Suprapubic skin (tissue), 4 donors: ENCODE results near the gene MCF2L2. TPM values are rescaled to one million over a fixed set of nuclear protein-coding genes. Genes with fewer than 3 reads are reported as not detected.
A peak's percentile ranks its signal among the peaks of the same experiment; 100 is the strongest.

Source experiments
- DNase-seq, 2 donors: peaks; one replicate each; pipeline ENCODE4 v3.0.0-alpha.2; 2019; ENCODE audit warnings: low spot score in 2 of 2
- H3K27ac ChIP-seq: fragments of 200-600 bp; sonication (generic); one replicate; pipeline ENCODE4 v1.5.1; 2019
- H3K27me3 ChIP-seq: fragments of 200-600 bp; sonication (generic); one replicate; pipeline ENCODE4 v1.5.1; 2019
- H3K36me3 ChIP-seq: fragments of 200-600 bp; sonication (generic); one replicate; pipeline ENCODE4 v1.5.1; 2019
- H3K4me1 ChIP-seq: fragments of 200-600 bp; sonication (generic); one replicate; pipeline ENCODE4 v1.5.1; 2019
- H3K4me3 ChIP-seq: fragments of 200-600 bp; sonication (generic); one replicate; pipeline ENCODE4 v1.5.1; 2019; ENCODE audit warnings: mild to moderate bottlenecking
- H3K9me3 ChIP-seq: fragments of 200-600 bp; sonication (generic); one replicate; pipeline ENCODE4 v1.5.1; 2019
- CTCF ChIP-seq, 2 donors: fragments of 200-600 bp in 1 of 2; fragments of 450-650 bp in 1 of 2; sonication (generic) in 1 of 2; IDR thresholded peaks; one replicate each; pipeline ENCODE4 v1.5.1; 2016 to 2019; ENCODE audit warnings: antibody characterized with exemption in 2 of 2, mild to moderate bottlenecking in 1 of 2, moderate library complexity in 1 of 2
- EP300 ChIP-seq: sonication (generic); formaldehyde crosslinking; IDR thresholded peaks from one replicate; pipeline ENCODE4 v1.6.1; 2017; ENCODE audit warnings: antibody characterized with exemption
- POLR2A ChIP-seq, 2 donors: fragments of 450-650 bp; IDR thresholded peaks; one replicate each; pipeline ENCODE4 v1.6.1; 2017; ENCODE audit warnings: antibody characterized with exemption in 2 of 2, mild to moderate bottlenecking in 2 of 2, moderate library complexity in 2 of 2
- POLR2AphosphoS5 ChIP-seq, 3 donors: sonication (generic); formaldehyde crosslinking; IDR thresholded peaks; one replicate each; pipeline ENCODE4 v1.6.1; 2017; ENCODE audit warnings: antibody characterized with exemption in 3 of 3
- WGBS: methylation state at CpG from one replicate; pipeline ENCODE4 v1.1.5; 2018; 5-methylcytosine and 5-hydroxymethylcytosine counted together
- total RNA-seq, 4 donors: library from RNA; depleted of rRNA; stranded (reverse); fragments of >200 nt; gene quantifications; one replicate each; pipeline ENCODE4 v1.1.0, GENCODE V29; 2016

The MCF2L2 gene
- total RNA-seq, 4 donors from 2014 or later: 0.36 to 2.2 (median 0.64) TPM

- Histone ChIP-seq H3K9me3 (no peaks in the 10 kb centered on the region), H3K27ac (no peak overlapping the region), H3K4me3 (no peak overlapping the region), H3K4me1 (peaks cover 43% of the 10 kb centered on the region), H3K27me3 (no peaks in the 10 kb centered on the region), H3K36me3 (no peaks in the 10 kb centered on the region)
- 96% methylated on average over 4 of the region's 4 CpGs for WGBS
- DNase-seq: no peak
- TF ChIP-seq POLR2A (IDR thresholded peaks at IDR 0.05) (no peak), CTCF (IDR thresholded peaks at IDR 0.05) (no peak), POLR2AphosphoS5 (IDR thresholded peaks at IDR 0.05) (no peak), EP300 (no peak)
Measured at GRCh38 chr3:183299976-183300375, 128.4 kb downstream of the MCF2L2 start.

GRCh38 chr3:183298701-183299153 is 129.7 kb downstream of the MCF2L2 start:
- WGBS: 29% methylated on average over 2 of the region's 5 CpGs
- TF ChIP-seq CTCF (IDR thresholded peaks at IDR 0.05): no peak
- TF ChIP-seq POLR2A (IDR thresholded peaks at IDR 0.05): no peak
- no peak for TF ChIP-seq EP300
- TF ChIP-seq POLR2AphosphoS5 (IDR thresholded peaks at IDR 0.05): no peak
- H3K4me1 ChIP-seq: peaks cover 44% of the 10 kb centered on the region

GRCh38 chr3:183296944-183297343 is 131.5 kb downstream of the MCF2L2 start:
- Histone ChIP-seq H3K27ac (no peak overlapping the region), H3K4me1 (peaks cover 30% of the 10 kb centered on the region), H3K27me3 (no peaks in the 10 kb centered on the region), H3K36me3 (no peaks in the 10 kb centered on the region), H3K9me3 (no peaks in the 10 kb centered on the region), H3K4me3 (no peak overlapping the region)
- no peak for TF ChIP-seq POLR2A (IDR thresholded peaks at IDR 0.05)
- TF ChIP-seq POLR2AphosphoS5 (IDR thresholded peaks at IDR 0.05): no peak
- no peak for TF ChIP-seq EP300
- TF ChIP-seq CTCF (IDR thresholded peaks at IDR 0.05): no peak
- no peak for DNase-seq
- 97% methylated on average over 11 of the region's 12 CpGs for WGBS

More at GRCh38 chr3:183298701-183299153, 129.7 kb downstream of the MCF2L2 start:
- peak; percentile 79 to 85 for DNase-seq
- Histone ChIP-seq H3K9me3 (no peaks in the 10 kb centered on the region), H3K4me3 (no peak overlapping the region), H3K27me3 (no peaks in the 10 kb centered on the region), H3K36me3 (no peaks in the 10 kb centered on the region), H3K27ac (no peak overlapping the region)

- DNase-seq: peak in 1 of 2 donors; percentile 67
- no peaks in the 10 kb centered on the region for H3K9me3 ChIP-seq
- TF ChIP-seq POLR2A (IDR thresholded peaks at IDR 0.05) (no peak), POLR2AphosphoS5 (IDR thresholded peaks at IDR 0.05) (peak in 2 of 3 donors; percentile 52 to 81), CTCF (IDR thresholded peaks at IDR 0.05) (no peak), EP300 (no peak)
- WGBS: 25% methylated on average over 3 of the region's 3 CpGs
- peaks cover 29% of the 10 kb centered on the region for H3K4me1 ChIP-seq
- H3K36me3 ChIP-seq: no peaks in the 10 kb centered on the region
- no peaks in the 10 kb centered on the region for H3K27me3 ChIP-seq
- H3K4me3 ChIP-seq: no peak overlapping the region
- H3K27ac ChIP-seq: peak overlapping the region; percentile 64
Measured at GRCh38 chr3:183295211-183295610, 133.2 kb downstream of the MCF2L2 start.

GRCh38 chr3:183293966-183294365 is 134.5 kb downstream of the MCF2L2 start:
- 81% methylated on average over 2 of the region's 2 CpGs for WGBS
- Histone ChIP-seq H3K27ac (no peak overlapping the region), H3K27me3 (no peaks in the 10 kb centered on the region), H3K36me3 (no peaks in the 10 kb centered on the region), H3K4me3 (no peak overlapping the region), H3K4me1 (peaks cover 26% of the 10 kb centered on the region), H3K9me3 (no peaks in the 10 kb centered on the region)
- DNase-seq: no peak
- TF ChIP-seq EP300 (no peak), POLR2A (IDR thresholded peaks at IDR 0.05) (no peak), POLR2AphosphoS5 (IDR thresholded peaks at IDR 0.05) (no peak), CTCF (IDR thresholded peaks at IDR 0.05) (no peak)
